HepG2 (cell line): ENCODE measurements around the gene NPAS2. TPM values are rescaled to one million over a fixed set of nuclear protein-coding genes. Genes with fewer than 3 reads are reported as not detected.

Experiments
- ATAC-seq: fragments of 200-7000 bp; cut with Tn5 transposase; 3 replicates; pipeline ENCODE4 v1.9.1; 2020; ENCODE audit warnings: mild to moderate bottlenecking, moderate library complexity
- BruUV-seq: library from RNA; stranded (reverse); fragments of 400-500 nt; replicated peaks from 2 replicates; lab custom pipeline; 2021; lab: Mats Ljungman, UMichigan
- CTCF ChIA-PET: fragments of 300-600 bp; formaldehyde crosslinking; extraction: SDS; loops from one replicate; lab custom pipeline; 2021; ENCODE audit warnings: low total read pairs, inconsistent platforms, low intra/inter-chr PET ratio; lab: Yijun Ruan, JAX
- POLR2A ChIA-PET: fragments of 350-600 bp; sonication (Branson Sonifier 250); formaldehyde crosslinking; loops from one replicate; lab custom pipeline; 2020; ENCODE audit warnings: antibody characterized with exemption, inconsistent platforms; lab: Yijun Ruan, JAX
- DNase-seq: peaks from one replicate; pipeline ENCODE4 v3.0.0-alpha.2; 2015; ENCODE audit warnings: low spot score
- FAIRE-seq: peaks from 3 replicates; lab custom pipeline; 2011; peaks lifted over from hg19 to GRCh38; lab: Jason Lieb, UNC
- H2AFZ ChIP-seq: one replicate; pipeline ENCODE4 v1.6.1; 2011; ENCODE audit warnings: low read length, inconsistent platforms
- H3K27ac ChIP-seq: fragments of 300-600 bp; 3 replicates; pipeline ENCODE4 v1.8.0; 2011; ENCODE audit warnings: mixed run types, mild to moderate bottlenecking, mixed read lengths, low read length, inconsistent platforms; ENCODE audit not compliant: insufficient read depth; ENCODE audit errors: extremely low read length
- H3K27me3 ChIP-seq, 2 experiments: fragments of 200-600 bp in 1 of 2; 2 replicates in 1 of 2; 3 replicates in 1 of 2; pipeline versions ENCODE4 v1.6.0 to v1.8.0; 2011; ENCODE audit warnings: low read length in 2 of 2, mild to moderate bottlenecking in 2 of 2, moderate library complexity in 2 of 2, inconsistent platforms in 1 of 2; ENCODE audit not compliant: insufficient read depth in 2 of 2, control insufficient read depth in 1 of 2
- H3K36me3 ChIP-seq, 2 experiments: fragments of 200-600 bp in 1 of 2; replicated peaks in 1 of 2; 2 replicates in 1 of 2; 3 replicates in 1 of 2; pipeline versions ENCODE4 v1.5.1 to v1.8.0; 2011; ENCODE audit warnings: low read length in 2 of 2, inconsistent platforms in 1 of 2; ENCODE audit not compliant: insufficient read depth in 2 of 2, control insufficient read depth in 1 of 2
- H3K4me1 ChIP-seq: 2 replicates; pipeline ENCODE4 v1.5.1; 2012; ENCODE audit warnings: low read length, inconsistent platforms; ENCODE audit not compliant: insufficient read depth
- H3K4me2 ChIP-seq: 2 replicates; pipeline ENCODE4 v1.6.0; 2011; ENCODE audit warnings: low read depth, low read length, inconsistent platforms
- H3K4me3 ChIP-seq, 3 experiments: fragments of 200-600 bp in 1 of 3; sonication (generic), shearing (Covaris generic) in 1 of 3; replicated peaks in 1 of 3; 2 replicates each; pipeline ENCODE4 v1.5.1; 2011 to 2016; ENCODE audit warnings: low read length in 3 of 3, inconsistent platforms in 2 of 3, low read depth in 2 of 3, mild to moderate bottlenecking in 2 of 3, control low read depth in 1 of 3, mixed read lengths in 1 of 3; ENCODE audit not compliant: insufficient read depth in 1 of 3
- H3K79me2 ChIP-seq: one replicate; pipeline ENCODE4 v1.6.1; 2011; ENCODE audit warnings: low read length, inconsistent platforms; ENCODE audit not compliant: insufficient read depth
- H3K9ac ChIP-seq: 2 replicates; pipeline ENCODE4 v1.6.0; 2011; ENCODE audit warnings: mild to moderate bottlenecking, low read depth, low read length, inconsistent platforms; ENCODE audit not compliant: insufficient read depth
- H3K9me3 ChIP-seq: 2 replicates; pipeline ENCODE4 v1.5.1; 2012; ENCODE audit warnings: mild to moderate bottlenecking, low read length
- H4K20me1 ChIP-seq: 2 replicates; pipeline ENCODE4 v1.6.0; 2011; ENCODE audit warnings: inconsistent platforms, mild to moderate bottlenecking, low read length, moderate library complexity; ENCODE audit not compliant: insufficient read depth
- BCL6 ChIP-seq: IDR thresholded peaks from 2 replicates; pipeline ENCODE4 v1.6.1; 2016; ENCODE audit warnings: missing genetic modification reagents, missing compliant biosample characterization
- NONO ChIP-seq, 2 experiments: fragments of 450-650 bp in 1 of 2; sonication (generic) in 1 of 2; formaldehyde crosslinking in 1 of 2; IDR thresholded peaks in 1 of 2; conservative IDR thresholded peaks in 1 of 2; 2 replicates each; pipeline versions ENCODE4 v1.6.1 to v1.8.0; 2017 to 2022; ENCODE audit warnings: mild to moderate bottlenecking in 1 of 2, missing genetic modification reagents in 1 of 2, moderate library complexity in 1 of 2
- PHF8 ChIP-seq: sonication (generic); formaldehyde crosslinking; IDR thresholded peaks from 2 replicates; pipeline ENCODE4 v1.5.0; 2020; ENCODE audit warnings: missing genetic modification reagents
- RBM22 ChIP-seq: fragments of 200-400 bp; formaldehyde crosslinking; optimal IDR thresholded peaks from 2 replicates; pipeline ENCODE3; 2017; ENCODE audit warnings: mild to moderate bottlenecking, low read length, moderate library complexity
- SIN3B ChIP-seq: fragments of 150-350 bp; IDR thresholded peaks from 2 replicates; pipeline ENCODE4 v1.6.1; 2014; ENCODE audit warnings: low read length
- SOX13 ChIP-seq, 3 experiments: fragments of 450-650 bp in 1 of 3; sonication (generic) in 1 of 3; formaldehyde crosslinking in 1 of 3; IDR thresholded peaks in 2 of 3; conservative IDR thresholded peaks in 1 of 3; 2 replicates each; pipeline versions ENCODE4 v1.5.0 to v1.6.1; 2016 to 2020; ENCODE audit warnings: antibody characterized with exemption in 1 of 3, mild to moderate bottlenecking in 1 of 3, missing compliant biosample characterization in 1 of 3, missing genetic modification reagents in 1 of 3, moderate library complexity in 1 of 3
- SSRP1 ChIP-seq: IDR thresholded peaks from 2 replicates; pipeline ENCODE4 v1.6.1; 2016; ENCODE audit warnings: control low read depth
- WGBS: methylation state at CpG from one replicate; pipeline ENCODE4 v1.1.6; 2017; ENCODE audit warnings: low lambda C conversion rate; 5-methylcytosine and 5-hydroxymethylcytosine counted together
- in situ Hi-C: cut with HindIII; loops from 2 replicates; pipeline ENCODE4 v1.10.0; 2017; ENCODE audit warnings: low pct_unique_long_range_greater_than_20kb; ENCODE audit not compliant: extremely low pct_ligation_motif_present
- intact Hi-C: fragments of 100-400 bp; cut with micrococcal nuclease; formaldehyde crosslinking; loops from one replicate; pipeline ENCODE4 v1.10.0; 2022; ENCODE audit not compliant: unreplicated experiment
- polyA plus RNA-seq, 8 experiments: library from polyadenylated mRNA; depleted of rRNA in 3 of 8; stranded (reverse) in 7 of 8; unstranded in 1 of 8; fragments of >200 nt; fragmentation: Illumina TruSeq in 4 of 8; extraction: Trizol in 4 of 8; gene quantifications; 2 replicates each; pipeline versions ENCODE4 v1.2.1 to v1.2.3, GENCODE V29; 2011 to 2016; ENCODE audit warnings: low read depth in 4 of 8, missing spikeins in 1 of 8, mixed read lengths in 1 of 8; ENCODE audit not compliant: insufficient read depth in 1 of 8
- total RNA-seq, 5 experiments: library from RNA; depleted of rRNA; stranded (reverse); fragments of >200 nt; fragmentation: Illumina TruSeq; extraction: Trizol; gene quantifications; 2 replicates each; pipeline ENCODE4 v1.2.3, GENCODE V29; 2016; ENCODE audit warnings: low read depth in 1 of 5
- TF ChIP-seq, protein P1 (sequence below): sonication (generic); formaldehyde crosslinking; IDR thresholded peaks from 2 replicates; pipeline ENCODE4 v1.4.0; 2020; ENCODE audit warnings: missing genetic modification reagents, borderline replicate concordance

NPAS2 gene
- total and polyA plus RNA-seq, 2 of the 13 experiments (the other 11 are each of a cell fraction or from before 2014, with no cell fraction given): 14.8 to 37.5 TPM

DNA sequence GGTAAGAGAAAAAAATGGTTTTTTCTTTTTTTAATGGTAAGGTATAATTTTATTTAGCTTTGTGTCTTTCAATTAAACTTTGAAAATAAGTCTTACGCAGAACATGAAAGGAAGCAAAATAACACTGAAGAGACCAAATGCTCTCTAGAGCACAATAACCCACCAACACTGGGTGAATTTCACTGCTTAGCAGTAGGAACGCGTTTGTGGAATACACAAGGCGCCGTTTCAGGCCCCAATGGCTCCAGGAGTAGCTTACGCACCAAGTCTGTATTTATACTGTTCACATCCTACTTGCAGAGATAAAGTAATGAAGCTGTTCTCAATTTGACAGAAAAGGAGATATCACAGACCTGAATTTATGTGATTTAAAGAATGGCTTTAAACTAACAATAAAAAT is 205.6 kb downstream of the NPAS2 start:
- Histone ChIP-seq H3K27ac (no peak overlapping the region), H3K27me3 (no peaks in the 10 kb centered on the region), H3K9me3 (no peaks in the 10 kb centered on the region), H3K79me2 (no peaks in the 10 kb centered on the region), H4K20me1 (no peaks in the 10 kb centered on the region)
- DNase-seq: no peak
- POLR2A ChIA-PET: no interaction called here
- WGBS: 98% methylated on average over 6 of the region's 6 CpGs
- intact Hi-C loops: loop anchor here (10.0 kb wide), 1 partner anchor 459 kb away; no protein-coding TSS in a partner anchor
- peak; percentile 54 for TF ChIP-seq RBM22
- no peak for TF ChIP-seq SIN3B
- TF ChIP-seq, all 625 proteins: peak for 1
- Histone ChIP-seq H3K36me3 (peaks cover 32 to 78% of the 10 kb centered on the region in 2 experiments), H3K9ac (no peak overlapping the region), H3K4me1 (peaks cover 6% of the 10 kb centered on the region; the same call in 1 of the 2 replicates), H2AFZ (no peak overlapping the region), H3K4me3 (no peak overlapping the region), H3K4me2 (no peak overlapping the region)
- FAIRE-seq (no peak), ATAC-seq (no peak)
- no TSS peak for BruUV-seq
- CTCF ChIA-PET: no interaction called here
- in situ Hi-C loops: no loop called here

DNA sequence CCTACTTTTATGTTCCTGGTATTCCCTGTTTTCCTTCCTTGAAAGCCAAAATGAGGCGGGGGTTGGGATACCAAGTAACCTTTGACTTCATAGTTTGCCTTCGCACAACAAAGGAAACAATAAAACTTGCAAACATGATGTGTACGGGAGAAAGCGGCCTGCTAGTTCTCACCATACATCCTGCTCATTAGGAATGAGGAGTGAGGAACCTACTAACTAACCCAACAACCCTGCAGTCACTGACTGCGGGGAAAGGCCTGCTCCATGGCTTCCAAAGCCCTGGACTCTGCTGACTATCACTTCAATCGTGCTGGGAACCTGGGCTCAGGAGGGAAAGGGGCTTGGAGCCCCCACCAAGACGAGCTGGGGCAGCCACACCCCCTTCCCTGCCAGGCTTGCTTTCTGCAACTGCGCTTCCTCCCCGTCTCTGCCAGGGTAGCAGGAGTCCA is 206.3 kb downstream of the NPAS2 start:
- Histone ChIP-seq H2AFZ (no peak overlapping the region), H3K4me3 (no peak overlapping the region), H3K4me1 (peaks cover 6% of the 10 kb centered on the region; the same call in 1 of the 2 replicates), H3K36me3 (peaks cover 35 to 78% of the 10 kb centered on the region in 2 experiments), H3K9me3 (no peaks in the 10 kb centered on the region), H3K27me3 (no peaks in the 10 kb centered on the region), H3K9ac (no peak overlapping the region), H3K79me2 (no peaks in the 10 kb centered on the region), H3K4me2 (no peak overlapping the region), H4K20me1 (no peaks in the 10 kb centered on the region), H3K27ac (no peak overlapping the region)
- no peak for ATAC-seq
- no TSS peak for BruUV-seq
- ChIA-PET CTCF (no interaction called here), POLR2A (interaction anchor here (1.2 kb wide), 1 partner anchor 124 kb away, joined by 4 read pairs; no protein-coding TSS in a partner anchor)
- 87% methylated on average over 9 of the region's 9 CpGs for WGBS
- FAIRE-seq: no peak
- intact Hi-C loops: loop anchor here (1.0 to 10.0 kb wide), 2 partner anchors 48 to 459 kb away; no protein-coding TSS in a partner anchor
- TF ChIP-seq SOX13 (IDR thresholded peaks at IDR 0.05) (no peak), SOX13 (CRISPR knock-in tag; conservative IDR thresholded peaks at IDR 0.05 in 1 of 2, IDR thresholded peaks at IDR 0.05 in 1 of 2) (peak in 1 of 2 experiments; percentile 27; a peak in 1 of 4 replicates), BCL6 (CRISPR knock-in tag) (0 out of 2 replicates have a peak, but pooled peaks have one; percentile 55), PHF8 (no peak), RBM22 (peak; percentile 89), NONO (IDR thresholded peaks at IDR 0.05) (no peak), NONO (CRISPR knock-in tag; conservative IDR thresholded peaks at IDR 0.05) (no peak), SSRP1 (CRISPR knock-in tag) (peak; percentile 65; the same call in 1 of the 2 replicates)
- TF ChIP-seq, protein P1, sequence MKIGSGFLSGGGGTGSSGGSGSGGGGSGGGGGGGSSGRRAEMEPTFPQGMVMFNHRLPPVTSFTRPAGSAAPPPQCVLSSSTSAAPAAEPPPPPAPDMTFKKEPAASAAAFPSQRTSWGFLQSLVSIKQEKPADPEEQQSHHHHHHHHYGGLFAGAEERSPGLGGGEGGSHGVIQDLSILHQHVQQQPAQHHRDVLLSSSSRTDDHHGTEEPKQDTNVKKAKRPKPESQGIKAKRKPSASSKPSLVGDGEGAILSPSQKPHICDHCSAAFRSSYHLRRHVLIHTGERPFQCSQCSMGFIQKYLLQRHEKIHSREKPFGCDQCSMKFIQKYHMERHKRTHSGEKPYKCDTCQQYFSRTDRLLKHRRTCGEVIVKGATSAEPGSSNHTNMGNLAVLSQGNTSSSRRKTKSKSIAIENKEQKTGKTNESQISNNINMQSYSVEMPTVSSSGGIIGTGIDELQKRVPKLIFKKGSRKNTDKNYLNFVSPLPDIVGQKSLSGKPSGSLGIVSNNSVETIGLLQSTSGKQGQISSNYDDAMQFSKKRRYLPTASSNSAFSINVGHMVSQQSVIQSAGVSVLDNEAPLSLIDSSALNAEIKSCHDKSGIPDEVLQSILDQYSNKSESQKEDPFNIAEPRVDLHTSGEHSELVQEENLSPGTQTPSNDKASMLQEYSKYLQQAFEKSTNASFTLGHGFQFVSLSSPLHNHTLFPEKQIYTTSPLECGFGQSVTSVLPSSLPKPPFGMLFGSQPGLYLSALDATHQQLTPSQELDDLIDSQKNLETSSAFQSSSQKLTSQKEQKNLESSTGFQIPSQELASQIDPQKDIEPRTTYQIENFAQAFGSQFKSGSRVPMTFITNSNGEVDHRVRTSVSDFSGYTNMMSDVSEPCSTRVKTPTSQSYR: peak; percentile 40; the same call in 1 of the 2 replicates
- in situ Hi-C loops: no loop called here
- DNase-seq: no peak
